Adrenal gland (tissue), 5 donors: ENCODE measurements around the gene SLC34A1.

Source experiments
- POLR2A ChIP-seq, 2 donors: fragments of 450-650 bp; IDR thresholded peaks; one replicate each; pipeline ENCODE4 v1.6.1; 2017; ENCODE audit warnings: antibody characterized with exemption in 2 of 2, mild to moderate bottlenecking in 2 of 2, moderate library complexity in 1 of 2
- TF ChIP-seq, protein P1 (sequence below), 6 experiments: fragments of 450-650 bp in 4 of 6; fragments of 200-600 bp in 2 of 6; sonication (generic) in 1 of 6; IDR thresholded peaks; 1 replicate in 5 of 6; 2 replicates in 1 of 6; pipeline versions ENCODE4 v1.5.1 to v1.8.0; 2016 to 2021; ENCODE audit warnings: antibody characterized with exemption in 6 of 6, mild to moderate bottlenecking in 2 of 6, moderate library complexity in 1 of 6
- donor health status: DM: no; HTN: no; CAD: no.

DNA sequence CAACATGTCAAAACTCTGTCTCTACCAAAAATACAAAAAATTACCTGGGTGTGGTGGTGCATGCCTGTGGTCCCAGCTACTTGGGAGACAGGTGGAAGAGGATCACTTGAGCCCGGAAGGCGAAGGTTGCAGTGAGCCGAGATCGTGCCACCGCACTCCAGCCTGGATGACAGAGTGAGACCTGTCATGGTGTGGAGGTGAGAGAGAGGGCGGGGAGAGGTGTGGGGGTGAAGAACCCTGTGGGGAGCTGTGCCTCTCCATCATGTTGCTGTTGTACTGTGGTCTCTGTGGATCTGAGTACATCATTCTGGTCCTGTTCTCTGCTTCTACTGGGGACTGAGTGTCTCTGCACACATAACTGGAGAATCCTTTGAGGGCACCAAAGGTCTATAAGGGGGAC lies 11.3 kb upstream of the SLC34A1 start:
- TF ChIP-seq, protein P1, sequence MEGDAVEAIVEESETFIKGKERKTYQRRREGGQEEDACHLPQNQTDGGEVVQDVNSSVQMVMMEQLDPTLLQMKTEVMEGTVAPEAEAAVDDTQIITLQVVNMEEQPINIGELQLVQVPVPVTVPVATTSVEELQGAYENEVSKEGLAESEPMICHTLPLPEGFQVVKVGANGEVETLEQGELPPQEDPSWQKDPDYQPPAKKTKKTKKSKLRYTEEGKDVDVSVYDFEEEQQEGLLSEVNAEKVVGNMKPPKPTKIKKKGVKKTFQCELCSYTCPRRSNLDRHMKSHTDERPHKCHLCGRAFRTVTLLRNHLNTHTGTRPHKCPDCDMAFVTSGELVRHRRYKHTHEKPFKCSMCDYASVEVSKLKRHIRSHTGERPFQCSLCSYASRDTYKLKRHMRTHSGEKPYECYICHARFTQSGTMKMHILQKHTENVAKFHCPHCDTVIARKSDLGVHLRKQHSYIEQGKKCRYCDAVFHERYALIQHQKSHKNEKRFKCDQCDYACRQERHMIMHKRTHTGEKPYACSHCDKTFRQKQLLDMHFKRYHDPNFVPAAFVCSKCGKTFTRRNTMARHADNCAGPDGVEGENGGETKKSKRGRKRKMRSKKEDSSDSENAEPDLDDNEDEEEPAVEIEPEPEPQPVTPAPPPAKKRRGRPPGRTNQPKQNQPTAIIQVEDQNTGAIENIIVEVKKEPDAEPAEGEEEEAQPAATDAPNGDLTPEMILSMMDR (IDR thresholded peaks at IDR 0.05) = no peak
- no peak for TF ChIP-seq POLR2A (IDR thresholded peaks at IDR 0.05)
